HCT116 (cell line): ENCODE data around the gene P2RX6. TPM values are rescaled to one million over a fixed set of nuclear protein-coding genes. Genes with fewer than 3 reads are reported as not detected.

Experiments used
- ATAC-seq: fragments of 200-7000 bp; cut with Tn5 transposase; 2 replicates; pipeline ENCODE4 v1.9.1; 2020; ENCODE audit warnings: mild to moderate bottlenecking, moderate library complexity
- BruUV-seq: library from RNA; stranded (reverse); fragments of 400-500 nt; replicated peaks from 2 replicates; lab custom pipeline; 2021; lab: Mats Ljungman, UMichigan
- CTCF ChIA-PET: fragments of 300-600 bp; sonication (Branson Sonifier 250); formaldehyde crosslinking; loops from one replicate; lab custom pipeline; 2021; ENCODE audit warnings: antibody characterized with exemption; lab: Charles Lee
- POLR2A ChIA-PET: fragments of 300-600, 350-600 bp; sonication (Branson Sonifier 250); formaldehyde crosslinking; loops from one replicate; lab custom pipeline; 2021; ENCODE audit warnings: antibody characterized with exemption; lab: Charles Lee
- RAD21 ChIA-PET, 2 experiments: fragments of 300-600 bp; sonication (Branson Sonifier 250); formaldehyde crosslinking; loops; one replicate each; lab custom pipeline; 2023; ENCODE audit warnings: low total read pairs in 2 of 2; ENCODE audit not compliant: uncharacterized antibody in 2 of 2, unreplicated experiment in 2 of 2, low non-redundant PET in 1 of 2; lab: Charles Lee
- DNase-seq: peaks from one replicate; pipeline ENCODE4 v3.0.0-alpha.2; 2010; ENCODE audit warnings: low read depth, low spot score
- H2AFZ ChIP-seq: fragments of 200-600 bp; shearing (Covaris generic), sonication (generic); 2 replicates; pipeline ENCODE4 v1.6.1; 2017; ENCODE audit warnings: low read depth, mixed run types, mixed read lengths, antibody characterized with exemption, low read length; ENCODE audit not compliant: poor library complexity, severe bottlenecking
- H3K27ac ChIP-seq: 2 replicates; pipeline ENCODE4 v1.5.1; 2012; ENCODE audit warnings: low read depth, low read length
- H3K27me3 ChIP-seq: fragments of 200-600 bp; sonication (generic); 2 replicates; pipeline ENCODE4 v1.6.1; 2016; ENCODE audit warnings: mixed run types, low read length, mixed read lengths; ENCODE audit not compliant: insufficient read depth
- H3K36me3 ChIP-seq, 2 experiments: fragments of 200-500 bp in 1 of 2; fragments of 200-600 bp in 1 of 2; sonication (Bioruptor generic) in 1 of 2; sonication (generic) in 1 of 2; 2 replicates each; pipeline versions ENCODE4 v1.5.1 to v1.6.1; 2014 to 2016; ENCODE audit warnings: low read length in 2 of 2, inconsistent platforms in 1 of 2, mixed read lengths in 1 of 2, mixed run types in 1 of 2; ENCODE audit not compliant: insufficient read depth in 2 of 2, control insufficient read depth in 1 of 2
- H3K4me1 ChIP-seq, 2 experiments: fragments of 200-600 bp in 1 of 2; sonication (generic) in 1 of 2; 2 replicates each; pipeline versions ENCODE4 v1.5.1 to v1.6.1; 2012 to 2017; ENCODE audit warnings: low read length in 2 of 2, inconsistent platforms in 1 of 2, mild to moderate bottlenecking in 1 of 2, mixed read lengths in 1 of 2, mixed run types in 1 of 2, moderate library complexity in 1 of 2; ENCODE audit not compliant: insufficient read depth in 2 of 2, control insufficient read depth in 1 of 2
- H3K4me2 ChIP-seq: fragments of 200-600 bp; sonication (generic); 2 replicates; pipeline ENCODE4 v1.6.1; 2017; ENCODE audit warnings: mixed run types, low read length, mixed read lengths
- H3K4me3 ChIP-seq, 2 experiments: fragments of 200-600 bp in 1 of 2; sonication (generic) in 1 of 2; replicated peaks in 1 of 2; 2 replicates each; pipeline ENCODE4 v1.5.1; 2011 to 2016; ENCODE audit warnings: low read length in 2 of 2, control low read depth in 1 of 2, low read depth in 1 of 2, mild to moderate bottlenecking in 1 of 2, mixed read lengths in 1 of 2, mixed run types in 1 of 2
- H3K79me2 ChIP-seq: fragments of 200-600 bp; sonication (generic); 2 replicates; pipeline ENCODE4 v1.6.1; 2017; ENCODE audit warnings: mild to moderate bottlenecking, mixed run types, low read length, moderate library complexity, mixed read lengths; ENCODE audit not compliant: insufficient read depth
- H3K9ac ChIP-seq: fragments of 200-600 bp; sonication (generic); 2 replicates; pipeline ENCODE4 v1.6.1; 2016; ENCODE audit warnings: low read length, mixed read lengths
- H3K9me2 ChIP-seq: fragments of 200-600 bp; sonication (generic), shearing (Covaris generic); 2 replicates; pipeline ENCODE4 v1.6.1; 2017; ENCODE audit warnings: mixed run types, mild to moderate bottlenecking, moderate library complexity; ENCODE audit not compliant: insufficient read depth
- H3K9me3 ChIP-seq, 2 experiments: fragments of 200-500 bp in 1 of 2; fragments of 200-600 bp in 1 of 2; sonication (Bioruptor generic) in 1 of 2; sonication (generic) in 1 of 2; 2 replicates each; pipeline ENCODE4 v1.6.1; 2014 to 2017; ENCODE audit warnings: low read length in 2 of 2, mixed read lengths in 2 of 2, inconsistent platforms in 1 of 2, low read depth in 1 of 2, mild to moderate bottlenecking in 1 of 2, mixed run types in 1 of 2, moderate library complexity in 1 of 2; ENCODE audit not compliant: control insufficient read depth in 1 of 2, insufficient read depth in 1 of 2
- H4K20me1 ChIP-seq: fragments of 200-600 bp; sonication (generic), shearing (Covaris generic); 2 replicates; pipeline ENCODE4 v1.6.1; 2017; ENCODE audit warnings: mixed run types, mild to moderate bottlenecking, moderate library complexity; ENCODE audit not compliant: insufficient read depth
- CBX3 ChIP-seq: IDR thresholded peaks from 2 replicates; pipeline ENCODE4 v1.6.1; 2012; ENCODE audit warnings: low read depth
- CEBPB ChIP-seq: IDR thresholded peaks from 2 replicates; pipeline ENCODE4 v1.6.1; 2012; ENCODE audit warnings: low read depth
- ELF1 ChIP-seq: IDR thresholded peaks from 2 replicates; pipeline ENCODE4 v1.6.1; 2012; ENCODE audit warnings: low read depth, borderline replicate concordance
- EZH2 ChIP-seq: fragments of 200-600 bp; sonication (generic); IDR thresholded peaks from 2 replicates; pipeline ENCODE4 v1.6.1; 2017; ENCODE audit warnings: antibody characterized with exemption, mixed run types
- EZH2phosphoT487 ChIP-seq: fragments of 200-600 bp; IDR thresholded peaks from 2 replicates; pipeline ENCODE4 v1.6.1; 2018; ENCODE audit warnings: antibody characterized with exemption, borderline replicate concordance
- POLR2A ChIP-seq: IDR thresholded peaks from 2 replicates; pipeline ENCODE4 v1.7.0; 2011; ENCODE audit warnings: borderline replicate concordance; ENCODE audit not compliant: insufficient read depth, insufficient read length; ENCODE audit errors: extremely low read depth
- POLR2AphosphoS5 ChIP-seq: IDR thresholded peaks from 2 replicates; pipeline ENCODE4 v1.6.1; 2011; ENCODE audit warnings: mild to moderate bottlenecking, low read depth, low read length, moderate library complexity
- RAD21 ChIP-seq: IDR thresholded peaks from 2 replicates; pipeline ENCODE4 v1.6.1; 2012; ENCODE audit warnings: low read depth, mild to moderate bottlenecking
- SP1 ChIP-seq: IDR thresholded peaks from 2 replicates; pipeline ENCODE4 v1.6.1; 2012; ENCODE audit warnings: low read depth
- TCF7L2 ChIP-seq: IDR thresholded peaks from 2 replicates; pipeline ENCODE4 v1.7.0; 2011; ENCODE audit warnings: borderline replicate concordance, inconsistent platforms; ENCODE audit not compliant: insufficient read depth, insufficient read length; ENCODE audit errors: extremely low read depth
- intact Hi-C: fragments of 100-400 bp; cut with micrococcal nuclease; formaldehyde crosslinking; loops from 2 replicates; pipeline ENCODE4 v1.10.0; 2022
- total RNA-seq: library from RNA; stranded (reverse); gene quantifications from one replicate; pipeline ENCODE4 v1.2.1, GENCODE V29; 2021; ENCODE audit not compliant: unreplicated experiment
- TF ChIP-seq, protein P1 (sequence below): IDR thresholded peaks from 2 replicates; pipeline ENCODE4 v1.6.1; 2012; ENCODE audit warnings: low read depth
- TF ChIP-seq, protein P2 (sequence below): IDR thresholded peaks from 2 replicates; pipeline ENCODE4 v1.6.1; 2012
- TF ChIP-seq, protein P3 (sequence below): IDR thresholded peaks from 2 replicates; pipeline ENCODE4 v1.6.1; 2012

The P2RX6 gene
- total RNA-seq, 1 experiment from 2014 or later: 0.20 TPM

GRCh38 chr22:20996031-20996410 lies 18.9 kb upstream of the P2RX6 start:
- peaks cover 4 to 16% of the 10 kb centered on the region in 2 experiments; a peak in 3 of 4 replicates for H3K36me3 ChIP-seq
- CTCF ChIA-PET: no interaction called here
- intact Hi-C loops: no loop called here
- H3K4me3 ChIP-seq: no peak overlapping the region
- TF ChIP-seq POLR2AphosphoS5: no peak
- TF ChIP-seq, protein P1, sequence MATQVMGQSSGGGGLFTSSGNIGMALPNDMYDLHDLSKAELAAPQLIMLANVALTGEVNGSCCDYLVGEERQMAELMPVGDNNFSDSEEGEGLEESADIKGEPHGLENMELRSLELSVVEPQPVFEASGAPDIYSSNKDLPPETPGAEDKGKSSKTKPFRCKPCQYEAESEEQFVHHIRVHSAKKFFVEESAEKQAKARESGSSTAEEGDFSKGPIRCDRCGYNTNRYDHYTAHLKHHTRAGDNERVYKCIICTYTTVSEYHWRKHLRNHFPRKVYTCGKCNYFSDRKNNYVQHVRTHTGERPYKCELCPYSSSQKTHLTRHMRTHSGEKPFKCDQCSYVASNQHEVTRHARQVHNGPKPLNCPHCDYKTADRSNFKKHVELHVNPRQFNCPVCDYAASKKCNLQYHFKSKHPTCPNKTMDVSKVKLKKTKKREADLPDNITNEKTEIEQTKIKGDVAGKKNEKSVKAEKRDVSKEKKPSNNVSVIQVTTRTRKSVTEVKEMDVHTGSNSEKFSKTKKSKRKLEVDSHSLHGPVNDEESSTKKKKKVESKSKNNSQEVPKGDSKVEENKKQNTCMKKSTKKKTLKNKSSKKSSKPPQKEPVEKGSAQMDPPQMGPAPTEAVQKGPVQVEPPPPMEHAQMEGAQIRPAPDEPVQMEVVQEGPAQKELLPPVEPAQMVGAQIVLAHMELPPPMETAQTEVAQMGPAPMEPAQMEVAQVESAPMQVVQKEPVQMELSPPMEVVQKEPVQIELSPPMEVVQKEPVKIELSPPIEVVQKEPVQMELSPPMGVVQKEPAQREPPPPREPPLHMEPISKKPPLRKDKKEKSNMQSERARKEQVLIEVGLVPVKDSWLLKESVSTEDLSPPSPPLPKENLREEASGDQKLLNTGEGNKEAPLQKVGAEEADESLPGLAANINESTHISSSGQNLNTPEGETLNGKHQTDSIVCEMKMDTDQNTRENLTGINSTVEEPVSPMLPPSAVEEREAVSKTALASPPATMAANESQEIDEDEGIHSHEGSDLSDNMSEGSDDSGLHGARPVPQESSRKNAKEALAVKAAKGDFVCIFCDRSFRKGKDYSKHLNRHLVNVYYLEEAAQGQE: no peak
- TF ChIP-seq, all 23 proteins: peak for 0
- H3K9me3 ChIP-seq: no peaks in the 10 kb centered on the region
- DNase-seq: no peak
- no peak for ATAC-seq
- no peak overlapping the region for H3K27ac ChIP-seq
- no peak overlapping the region for H3K9ac ChIP-seq
- H3K79me2 ChIP-seq: peaks cover 18% of the 10 kb centered on the region
- H2AFZ ChIP-seq: no peak overlapping the region
- no peaks in the 10 kb centered on the region for H3K27me3 ChIP-seq
- peaks cover 9 to 10% of the 10 kb centered on the region in 2 experiments; a peak in 3 of 4 replicates for H3K4me1 ChIP-seq
- RAD21 ChIA-PET: no interaction called here
- no peak overlapping the region for H3K4me2 ChIP-seq
- no TSS peak for BruUV-seq
- POLR2A ChIA-PET: no interaction called here
- no peaks in the 10 kb centered on the region for H4K20me1 ChIP-seq
- no peaks in the 10 kb centered on the region for H3K9me2 ChIP-seq

DNA sequence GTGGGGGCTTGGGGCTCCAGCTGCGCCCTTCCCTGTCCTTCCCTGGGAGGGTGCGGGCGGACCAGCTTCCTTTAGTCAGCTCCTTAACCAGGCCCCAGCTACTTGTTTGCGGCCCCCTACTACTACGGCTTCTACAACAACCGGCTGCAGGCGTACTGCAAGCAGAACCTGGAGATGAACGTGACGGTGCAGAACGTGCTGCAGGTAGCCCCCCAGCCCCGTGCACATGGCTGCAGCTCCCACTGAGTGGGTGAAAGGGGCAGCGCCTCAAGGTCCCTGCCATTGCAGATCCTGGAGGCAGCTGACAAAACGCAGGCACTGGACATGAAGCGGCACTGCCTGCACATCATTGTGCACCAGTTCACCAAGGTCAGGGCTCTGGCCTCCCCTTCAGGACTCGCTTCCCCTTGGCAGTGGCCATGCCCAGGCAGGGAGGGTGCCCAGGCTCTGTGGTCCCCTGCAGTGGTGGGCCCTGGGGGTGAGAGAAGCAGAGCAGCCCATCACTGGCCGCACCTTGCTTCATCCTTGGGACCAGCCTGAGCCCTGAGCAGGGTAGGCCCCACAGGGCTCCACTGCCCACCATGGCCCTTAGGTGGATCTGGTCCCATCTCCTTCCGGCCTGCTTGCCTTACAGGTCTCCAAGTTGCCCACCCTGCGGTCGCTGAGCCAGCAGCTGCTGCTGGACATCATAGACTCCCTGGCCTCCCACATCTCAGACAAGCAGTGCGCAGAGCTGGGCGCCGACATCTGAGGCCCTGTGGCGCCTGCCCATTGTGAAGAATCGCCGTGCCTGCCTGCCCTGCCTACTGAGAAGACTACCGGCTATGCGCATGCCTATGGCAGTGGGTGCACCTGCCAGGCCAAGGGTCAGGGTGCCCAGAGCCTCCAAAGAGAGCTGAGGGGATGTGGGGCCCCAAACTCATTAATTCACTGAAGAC lies 18.1 kb upstream of the P2RX6 start:
- Histone ChIP-seq H3K27me3 (no peaks in the 10 kb centered on the region), H3K4me2 (no peak overlapping the region), H3K9me3 (no peaks in the 10 kb centered on the region), H3K4me3 (no peak overlapping the region), H3K27ac (no peak overlapping the region; the same call in 1 of the 2 replicates), H2AFZ (no peak overlapping the region), H3K36me3 (peaks cover 3 to 16% of the 10 kb centered on the region in 2 experiments; a peak in 3 of 4 replicates), H3K79me2 (peaks cover 23% of the 10 kb centered on the region), H3K9ac (no peak overlapping the region), H4K20me1 (no peaks in the 10 kb centered on the region), H3K9me2 (no peaks in the 10 kb centered on the region), H3K4me1 (peaks cover 10 to 15% of the 10 kb centered on the region in 2 experiments; a peak in 3 of 4 replicates)
- BruUV-seq: no TSS peak
- ATAC-seq (no peak), DNase-seq (no peak)
- ChIA-PET POLR2A (no interaction called here), CTCF (no interaction called here), RAD21 (no interaction called here)
- intact Hi-C loops: no loop called here
- TF ChIP-seq POLR2A: no peak
- no peak for TF ChIP-seq CEBPB
- no peak for TF ChIP-seq TCF7L2
- no peak for TF ChIP-seq ELF1
- no peak for TF ChIP-seq POLR2AphosphoS5
- TF ChIP-seq EZH2phosphoT487: no peak
- TF ChIP-seq EZH2: no peak
- no peak for TF ChIP-seq RAD21
- TF ChIP-seq, protein P2, sequence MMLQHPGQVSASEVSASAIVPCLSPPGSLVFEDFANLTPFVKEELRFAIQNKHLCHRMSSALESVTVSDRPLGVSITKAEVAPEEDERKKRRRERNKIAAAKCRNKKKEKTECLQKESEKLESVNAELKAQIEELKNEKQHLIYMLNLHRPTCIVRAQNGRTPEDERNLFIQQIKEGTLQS: no peak
- TF ChIP-seq, protein P3, sequence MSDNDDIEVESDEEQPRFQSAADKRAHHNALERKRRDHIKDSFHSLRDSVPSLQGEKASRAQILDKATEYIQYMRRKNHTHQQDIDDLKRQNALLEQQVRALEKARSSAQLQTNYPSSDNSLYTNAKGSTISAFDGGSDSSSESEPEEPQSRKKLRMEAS: no peak
- TF ChIP-seq SP1: no peak
- TF ChIP-seq CBX3: no peak
